T-cell (primary cell): ENCODE data around the gene MAP3K7CL. TPM values are rescaled to one million over a fixed set of nuclear protein-coding genes. Genes with fewer than 3 reads are reported as not detected.

ENCODE experiments used
- total RNA-seq, 35 experiments: library from RNA in 6 of 35; stranded (reverse) in 6 of 35; fragments of 120-200 nt in 1 of 35; gene quantifications; one replicate each; pipeline versions ENCODE4 v1.2.1 to v1.2.4 and lab custom pipeline; 2013 to 2026

The MAP3K7CL gene
- total RNA-seq, 5 donors from 2014 or later (not counting 1 experiment from before 2014, with no cell fraction given): 4.8 to 9.1 (median 7.4) TPM

Other genes starting within 250 kb of the MAP3K7CL start
- gene LTN1, start 137.8 kb upstream of the MAP3K7CL start, total RNA-seq: 10 to 100 TPM; 23.4 to 34.1 (median 25.2) TPM
- gene RWDD2B, start 111.3 kb upstream of the MAP3K7CL start, total RNA-seq: 1 to 10 TPM; 4.2 to 7.4 (median 6.2) TPM
- 10 to 100 TPM; 41.8 to 68.7 (median 45.4) TPM for gene USP16, start 106.0 kb upstream of the MAP3K7CL start, total RNA-seq
- 100 to 1,000 TPM; 103 to 131 (median 115) TPM for gene CCT8, start 57.0 kb upstream of the MAP3K7CL start, total RNA-seq
- 10 to 100 TPM; 42.9 to 54.8 (median 52.8) TPM for gene BACH1, start 168.3 kb downstream of the MAP3K7CL start, total RNA-seq